ENCODE data around the gene DPP6.

The DPP6 gene

DNA sequence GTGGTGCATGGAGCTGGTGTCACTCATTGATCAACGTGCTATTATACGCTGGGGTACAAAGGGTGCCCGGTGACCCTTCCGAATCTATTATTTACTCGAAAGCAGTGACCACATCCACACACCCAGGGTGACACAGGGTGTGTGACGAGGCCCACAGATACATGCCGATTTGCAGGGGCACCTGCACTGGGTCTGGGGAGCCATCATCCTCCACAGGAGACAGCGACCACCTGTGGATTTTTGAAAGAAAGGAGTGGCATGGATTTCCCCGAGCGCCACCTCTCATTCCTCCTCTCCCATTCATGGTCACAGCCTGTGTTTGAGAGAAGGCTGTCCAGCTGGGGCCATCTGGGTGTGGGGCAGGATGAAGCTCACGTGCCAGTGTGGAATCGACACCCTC is 701.0 kb downstream of the DPP6 start:
- CTCF ChIA-PET, result no interaction called here
- no peak for DNase-seq (ENCODE audit: extremely low spot score)
- TF ChIP-seq, protein P1, sequence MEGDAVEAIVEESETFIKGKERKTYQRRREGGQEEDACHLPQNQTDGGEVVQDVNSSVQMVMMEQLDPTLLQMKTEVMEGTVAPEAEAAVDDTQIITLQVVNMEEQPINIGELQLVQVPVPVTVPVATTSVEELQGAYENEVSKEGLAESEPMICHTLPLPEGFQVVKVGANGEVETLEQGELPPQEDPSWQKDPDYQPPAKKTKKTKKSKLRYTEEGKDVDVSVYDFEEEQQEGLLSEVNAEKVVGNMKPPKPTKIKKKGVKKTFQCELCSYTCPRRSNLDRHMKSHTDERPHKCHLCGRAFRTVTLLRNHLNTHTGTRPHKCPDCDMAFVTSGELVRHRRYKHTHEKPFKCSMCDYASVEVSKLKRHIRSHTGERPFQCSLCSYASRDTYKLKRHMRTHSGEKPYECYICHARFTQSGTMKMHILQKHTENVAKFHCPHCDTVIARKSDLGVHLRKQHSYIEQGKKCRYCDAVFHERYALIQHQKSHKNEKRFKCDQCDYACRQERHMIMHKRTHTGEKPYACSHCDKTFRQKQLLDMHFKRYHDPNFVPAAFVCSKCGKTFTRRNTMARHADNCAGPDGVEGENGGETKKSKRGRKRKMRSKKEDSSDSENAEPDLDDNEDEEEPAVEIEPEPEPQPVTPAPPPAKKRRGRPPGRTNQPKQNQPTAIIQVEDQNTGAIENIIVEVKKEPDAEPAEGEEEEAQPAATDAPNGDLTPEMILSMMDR (IDR thresholded peaks at IDR 0.05; ENCODE audit: control extremely low read depth, extremely low read depth, low read depth, missing control alignments), result no peak
- POLR2A ChIA-PET, result no interaction called here

DNA sequence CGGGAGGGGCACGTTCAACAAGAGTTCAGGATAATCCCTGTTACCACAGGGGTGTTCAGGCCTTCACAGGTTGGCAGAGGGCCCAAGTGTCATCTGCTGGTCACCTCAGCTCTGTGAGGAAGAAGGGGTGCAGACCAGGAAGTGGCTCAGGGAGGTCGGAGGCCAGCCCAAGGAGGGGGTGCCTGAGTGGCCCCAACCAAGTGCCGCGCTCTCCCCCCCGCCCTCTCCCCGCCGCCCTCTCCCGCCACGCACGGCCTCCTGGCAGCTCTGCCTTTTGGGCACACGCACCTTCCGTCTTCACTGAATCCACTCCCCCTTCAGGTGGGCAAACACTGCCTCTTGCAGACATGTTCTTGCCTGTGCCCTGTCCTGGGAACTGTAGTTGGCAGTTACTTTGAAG is 705.6 kb downstream of the DPP6 start:
- TF ChIP-seq, protein P1 (IDR thresholded peaks at IDR 0.05; ENCODE audit: control extremely low read depth, extremely low read depth, low read depth, missing control alignments), result no peak
- no peak for DNase-seq (ENCODE audit: extremely low spot score)
- POLR2A ChIA-PET, result no interaction called here
- CTCF ChIA-PET, result no interaction called here

DNA sequence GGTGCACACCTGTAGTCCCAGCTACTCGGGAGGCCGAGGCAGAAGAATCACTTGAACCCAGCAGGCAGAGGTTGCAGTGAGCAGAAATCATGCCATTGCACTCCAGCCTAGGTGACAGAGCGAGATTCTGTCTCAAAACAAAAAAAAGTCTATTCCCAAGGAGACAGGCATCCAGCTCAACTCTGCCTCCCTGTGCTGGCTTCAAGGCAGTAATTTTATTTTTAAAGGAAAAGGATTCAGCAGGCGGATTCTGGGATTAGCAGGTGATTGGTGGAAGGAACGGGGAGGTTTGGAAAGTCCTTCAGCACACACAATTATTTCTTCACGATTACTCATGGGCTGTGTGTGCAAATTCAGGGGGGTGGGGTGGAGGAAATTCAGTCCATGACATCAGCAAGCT is 707.8 kb downstream of the DPP6 start:
- POLR2A ChIA-PET, result no interaction called here
- no peak for DNase-seq (ENCODE audit: extremely low spot score)
- TF ChIP-seq, protein P1 (IDR thresholded peaks at IDR 0.05; ENCODE audit: control extremely low read depth, extremely low read depth, low read depth, missing control alignments), result no peak
- CTCF ChIA-PET, result no interaction called here

DNA sequence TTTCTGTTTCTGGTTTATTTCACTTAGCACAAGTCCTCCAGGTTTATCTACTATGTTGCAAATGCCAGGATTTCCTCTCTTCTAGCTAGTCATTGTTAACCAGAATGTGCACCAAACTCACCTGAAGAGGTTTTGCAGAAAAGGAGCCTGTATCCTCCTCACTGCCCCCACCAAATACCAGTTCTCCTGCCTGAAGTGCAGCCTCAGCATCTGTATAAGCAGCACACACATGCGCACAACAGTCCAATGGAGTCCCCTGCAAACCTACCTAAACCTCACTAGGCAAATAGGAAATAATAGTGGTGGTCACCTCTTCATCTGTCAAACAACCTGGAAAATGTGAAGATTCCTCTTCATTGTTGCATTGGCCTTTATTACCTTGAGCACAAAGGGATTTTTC is 712.9 kb downstream of the DPP6 start:
- TF ChIP-seq, protein P1 (IDR thresholded peaks at IDR 0.05; ENCODE audit: control extremely low read depth, extremely low read depth, low read depth, missing control alignments), result no peak
- ChIA-PET CTCF (no interaction called here), POLR2A (no interaction called here)
- no peak for DNase-seq (ENCODE audit: extremely low spot score)

DNA sequence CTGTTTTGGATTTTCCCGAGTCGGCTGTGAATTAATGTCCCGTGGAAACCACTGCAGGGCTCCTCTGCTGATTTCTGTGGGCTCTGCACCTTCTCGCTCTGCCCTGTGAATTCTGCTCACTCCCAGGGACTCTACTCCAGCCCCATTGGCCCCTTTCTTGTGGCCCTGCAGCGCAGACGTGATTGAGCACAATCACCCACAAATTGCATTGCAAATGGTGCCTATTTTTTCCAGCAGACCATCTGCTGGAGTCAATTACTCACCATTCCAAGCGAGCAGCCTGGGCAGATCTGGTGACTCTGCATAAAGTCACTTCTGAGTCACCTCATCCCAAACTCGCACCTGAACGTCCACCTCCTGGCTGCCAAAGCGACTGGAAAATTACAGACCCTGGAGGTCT is 714.9 kb downstream of the DPP6 start:
- ChIA-PET POLR2A (no interaction called here), CTCF (interaction anchor here (0.8 kb wide), 1 partner anchor 10 kb away, joined by 3 read pairs; no protein-coding TSS in a partner anchor)
- no peak for DNase-seq (ENCODE audit: extremely low spot score)
- TF ChIP-seq, protein P1 (IDR thresholded peaks at IDR 0.05; ENCODE audit: control extremely low read depth, extremely low read depth, low read depth, missing control alignments), result no peak

DNA sequence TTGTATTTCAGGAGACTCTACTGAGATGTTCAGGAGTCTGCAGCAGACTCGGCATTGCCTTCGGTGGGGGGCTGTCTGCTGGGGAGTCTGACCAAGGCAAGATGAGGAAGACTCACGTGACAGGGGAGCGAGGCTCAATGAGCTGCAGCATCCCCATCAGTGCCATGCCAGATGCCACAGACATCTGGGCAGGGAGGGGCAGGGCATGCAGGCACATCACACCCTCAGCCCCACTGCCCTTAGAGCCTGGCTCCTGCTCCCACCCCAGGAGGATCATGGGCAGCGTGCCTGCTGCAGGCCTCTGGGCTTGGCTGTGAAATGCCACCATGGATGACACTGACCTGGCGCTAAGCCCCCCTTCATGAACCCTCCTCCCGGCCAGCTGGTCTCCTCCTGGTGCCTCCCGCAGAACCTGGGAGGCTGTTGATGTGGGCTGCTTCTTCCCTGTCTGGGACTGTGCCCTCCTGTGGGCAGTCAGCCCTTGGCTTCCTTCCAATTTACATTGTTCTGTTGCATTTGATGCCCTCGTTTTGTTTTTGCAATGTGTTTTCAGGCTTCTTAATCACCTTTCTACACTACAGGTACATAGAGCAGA is 715.7 kb downstream of the DPP6 start:
- POLR2A ChIA-PET, result no interaction called here
- DNase-seq (ENCODE audit: extremely low spot score), result no peak
- CTCF ChIA-PET, result interaction anchor here (0.8 kb wide), 1 partner anchor 9 kb away, joined by 3 read pairs; no protein-coding TSS in a partner anchor
- TF ChIP-seq, protein P1 (IDR thresholded peaks at IDR 0.05; ENCODE audit: control extremely low read depth, extremely low read depth, low read depth, missing control alignments), result no peak

DNA sequence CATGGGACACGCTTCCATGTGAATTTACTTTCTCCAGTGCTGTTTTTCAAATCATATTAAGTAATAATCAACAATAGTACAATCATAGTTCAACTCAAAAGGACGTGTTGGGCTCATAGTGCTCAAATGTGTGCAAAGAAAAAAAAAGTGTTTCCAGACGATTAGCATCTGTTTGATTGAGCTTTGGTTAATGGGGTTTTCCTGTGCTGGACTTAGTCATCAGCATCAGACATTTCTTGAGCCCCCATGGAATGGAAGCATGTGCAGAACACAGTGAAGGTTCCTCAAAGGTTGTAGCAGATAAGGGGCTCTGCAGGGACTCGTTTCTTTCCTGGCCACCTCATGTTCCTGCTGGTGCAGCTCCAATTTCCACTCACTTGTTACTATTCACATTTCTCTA is 716.8 kb downstream of the DPP6 start:
- POLR2A ChIA-PET, result no interaction called here
- CTCF ChIA-PET, result no interaction called here
- DNase-seq (ENCODE audit: extremely low spot score), result no peak
- TF ChIP-seq, protein P1 (IDR thresholded peaks at IDR 0.05; ENCODE audit: control extremely low read depth, extremely low read depth, low read depth, missing control alignments), result no peak

All from GM10248 (cell line).